ENCODE data around the gene ZNF224.
"Not testable (repeated sequence)": the region's sequence is repeated elsewhere in the genome, so short reads cannot be mapped to it uniquely, and the experiment has no call there.

The ZNF224 gene

DNA sequence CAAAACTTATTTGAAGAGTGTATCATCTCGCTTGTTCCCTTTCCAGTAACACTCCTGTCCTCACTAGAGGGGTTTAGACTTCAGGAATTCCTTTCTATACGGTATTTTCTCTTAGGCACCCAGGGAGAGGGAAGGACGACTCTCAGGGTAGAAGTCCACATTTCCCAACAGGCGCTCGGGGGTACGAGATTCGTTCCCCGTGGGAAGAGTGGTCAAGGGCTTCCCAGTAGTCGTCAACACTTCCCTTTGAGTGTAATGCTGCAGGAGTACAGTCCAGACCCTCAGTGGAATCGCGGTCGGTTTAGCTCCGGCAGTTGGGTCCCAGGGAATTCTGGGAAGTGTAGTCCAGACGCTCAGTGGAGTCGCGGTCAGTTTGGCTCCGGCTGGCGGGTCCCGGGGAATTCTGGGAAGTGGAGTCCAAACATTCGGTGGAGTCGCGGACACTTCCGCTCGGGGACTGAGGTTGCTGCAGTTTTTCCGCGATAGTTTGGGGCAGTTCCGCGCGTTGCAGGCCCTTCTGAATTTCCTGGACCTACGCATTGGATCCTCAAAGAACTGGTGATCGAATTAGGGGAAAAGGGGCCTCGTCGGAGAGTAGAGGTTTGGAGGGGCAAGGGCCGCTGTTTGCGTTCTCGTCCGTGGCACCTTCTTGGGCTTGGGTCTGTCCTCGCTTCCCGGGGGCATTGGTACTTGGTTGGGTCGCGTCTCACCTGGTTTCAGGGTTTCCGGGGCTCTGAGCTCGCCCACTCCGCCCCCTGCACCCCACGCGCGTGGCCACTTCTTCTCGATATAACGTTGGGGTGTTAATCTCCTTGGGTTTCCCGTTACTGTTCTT, at the start of gene ZNF224:
Gene ZNF224, plus strand, starts transcription at position 431 of the 835 bp plus-strand sequence. CDS start 3,513 bp downstream, outside the sequence.
- peak; percentile 79 for DNase-seq (ENCODE audit: low read depth)

DNA sequence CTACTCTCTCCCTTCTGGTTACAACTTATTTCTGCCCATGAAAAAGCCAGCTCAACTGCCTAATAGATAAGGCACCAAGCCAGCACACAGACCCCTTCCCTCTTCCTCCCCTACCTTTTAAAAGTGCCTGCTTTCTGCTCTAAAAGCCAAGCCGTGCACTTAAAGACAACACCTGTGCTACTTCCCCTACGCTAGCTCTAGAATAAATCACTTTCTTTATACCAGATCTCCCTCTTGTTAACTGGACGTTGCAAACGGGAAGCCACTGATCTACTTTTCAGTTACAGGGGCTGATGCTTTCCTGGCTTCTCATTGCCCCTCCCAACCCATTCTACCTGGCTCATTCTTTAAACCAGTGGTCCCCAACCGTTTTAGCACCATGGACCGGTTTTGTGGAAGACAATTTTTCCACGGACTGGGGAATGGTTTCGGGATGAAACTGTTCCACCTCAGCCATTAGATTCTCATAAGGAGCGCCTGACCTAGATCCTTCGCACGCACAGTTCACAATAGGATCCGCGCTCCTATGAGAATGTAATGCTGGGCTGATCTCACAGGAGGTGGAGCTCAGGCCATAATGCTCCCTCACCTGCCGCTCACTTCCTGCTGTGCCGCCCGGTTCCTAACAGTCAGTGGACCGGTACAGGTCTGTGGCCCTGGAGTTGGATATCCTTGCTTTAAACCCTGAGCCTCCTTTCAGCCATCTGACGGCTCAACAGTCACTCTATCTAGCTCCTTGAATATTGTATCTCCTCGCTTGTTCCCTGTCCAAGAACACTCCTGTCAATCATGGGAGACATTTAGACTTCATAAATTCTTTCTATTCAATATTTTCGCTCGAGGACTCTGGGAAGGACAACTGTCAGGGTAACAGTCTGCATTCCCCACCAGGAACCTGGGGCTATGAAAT, 43.2 kb upstream of the ZNF224 start:
- DNase-seq (ENCODE audit: low read depth): no peak

- peak; percentile 59 for DNase-seq (ENCODE audit: low read depth)
Observed at GRCh38 chr19:44051650-44052402, 42.3 kb upstream of the ZNF224 start, which contains the start of gene ZNF223. Gene ZNF223 (plus strand): TSS chr19:44052036. CDS start chr19:44055177, 3,141 bp downstream.

GRCh38 chr19:44055870-44056269, 38.3 kb upstream of the ZNF224 start:
- no peak for DNase-seq (ENCODE audit: low read depth)

DNA sequence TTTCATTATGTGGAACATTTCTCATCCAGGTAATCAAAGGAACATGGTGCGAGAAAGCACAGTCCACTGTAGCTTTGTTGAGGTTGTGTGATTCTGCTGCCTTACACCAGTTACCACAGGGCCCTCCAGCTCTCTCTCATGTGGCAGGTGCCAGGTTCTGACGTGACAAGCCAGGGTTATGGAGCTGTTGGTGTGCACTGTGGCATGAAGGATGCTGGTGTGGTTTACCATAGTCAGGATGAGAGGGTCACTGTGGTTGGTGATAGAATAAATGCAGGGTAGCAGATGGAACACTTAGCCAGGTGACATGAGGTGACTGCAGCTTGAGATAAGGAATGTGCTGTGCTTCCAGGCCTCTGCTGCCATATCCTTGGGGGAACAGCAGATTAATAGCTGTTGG, 34.9 kb upstream of the ZNF224 start:
- no peak for DNase-seq (ENCODE audit: low read depth)

DNA sequence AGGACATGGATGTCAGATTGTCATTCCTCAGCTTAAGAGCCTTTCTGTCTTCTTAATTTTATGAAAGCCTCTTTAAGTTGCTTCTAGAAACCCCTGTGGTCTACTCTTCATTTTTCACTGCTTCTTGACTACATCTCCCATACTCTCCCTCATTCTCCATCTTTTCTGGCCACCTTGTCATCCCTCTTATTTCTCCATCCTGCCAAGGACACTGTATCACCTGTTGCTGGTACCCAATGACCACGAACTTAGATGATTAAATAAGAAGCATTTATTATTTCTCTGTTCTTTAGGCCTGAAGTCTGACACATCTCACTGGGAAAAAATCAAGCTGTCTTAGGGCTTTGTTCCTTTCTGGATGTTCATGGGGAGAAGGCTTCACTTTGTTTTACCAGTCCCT, 33.1 kb upstream of the ZNF224 start:
- DNase-seq (ENCODE audit: low read depth): no peak

GRCh38 chr19:44066305-44066704, 27.9 kb upstream of the ZNF224 start:
- no peak for DNase-seq (ENCODE audit: low read depth)

DNA sequence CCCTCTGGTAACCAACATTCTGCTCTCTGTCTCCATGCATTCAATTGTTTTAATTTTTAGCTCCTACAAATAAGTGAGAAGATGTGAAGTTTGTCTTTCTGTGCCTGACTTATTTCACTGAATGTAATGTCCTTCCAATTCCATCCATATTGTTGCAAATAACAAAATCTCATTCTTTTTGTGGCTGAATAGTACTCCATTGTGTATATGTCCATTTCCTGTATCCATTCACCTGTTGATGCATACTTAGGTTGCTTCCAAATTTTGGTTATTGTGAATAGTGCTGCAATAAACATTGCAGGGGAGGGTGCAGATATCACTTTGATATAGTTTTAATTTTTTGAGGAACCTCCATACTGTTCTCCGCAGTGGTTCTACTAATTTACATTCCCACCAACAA, 24.7 kb upstream of the ZNF224 start:
- DNase-seq (ENCODE audit: low read depth): no peak

DNA sequence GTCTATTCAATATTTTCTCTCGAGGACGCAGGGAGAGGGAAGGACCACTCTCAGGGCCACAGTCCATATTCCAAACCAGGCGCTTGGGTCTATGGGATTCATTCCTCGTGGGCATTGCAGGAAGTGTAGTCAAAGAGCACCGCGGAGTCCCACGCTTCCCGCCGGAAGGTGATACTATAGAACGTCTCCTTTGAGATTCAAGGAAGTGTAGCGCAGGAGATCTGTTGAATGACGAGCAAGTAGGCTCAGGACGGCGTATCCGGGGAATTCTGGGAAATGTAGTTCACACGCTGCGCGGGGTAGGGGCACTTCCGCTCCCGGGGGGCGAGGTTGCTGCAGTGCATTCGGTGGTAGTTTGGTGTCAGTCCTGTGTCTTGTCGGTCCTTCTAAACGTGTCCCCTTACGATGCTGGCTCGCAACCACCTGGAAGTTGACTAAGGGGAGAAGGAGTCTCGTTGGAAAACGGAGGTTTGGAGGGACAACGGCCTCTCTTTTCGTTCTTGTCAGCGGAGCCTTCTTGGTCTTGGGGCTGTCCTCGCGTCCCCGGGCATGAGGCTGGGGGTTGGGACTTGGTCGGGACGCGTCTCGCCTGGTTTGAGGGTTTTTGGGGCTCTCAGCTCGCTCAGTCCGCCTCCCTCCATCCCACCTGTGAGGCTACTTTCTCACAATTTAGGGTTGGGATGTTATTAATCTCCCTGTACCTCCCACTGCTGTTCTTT, 22.2 kb upstream of the ZNF224 start, which contains the start of gene ZNF284:
Gene ZNF284, plus strand, starts transcription at position 336 of the 719 bp plus-strand sequence. CDS start 4,231 bp downstream, outside the sequence.
- peak; percentile 70 for DNase-seq (ENCODE audit: low read depth)

DNA sequence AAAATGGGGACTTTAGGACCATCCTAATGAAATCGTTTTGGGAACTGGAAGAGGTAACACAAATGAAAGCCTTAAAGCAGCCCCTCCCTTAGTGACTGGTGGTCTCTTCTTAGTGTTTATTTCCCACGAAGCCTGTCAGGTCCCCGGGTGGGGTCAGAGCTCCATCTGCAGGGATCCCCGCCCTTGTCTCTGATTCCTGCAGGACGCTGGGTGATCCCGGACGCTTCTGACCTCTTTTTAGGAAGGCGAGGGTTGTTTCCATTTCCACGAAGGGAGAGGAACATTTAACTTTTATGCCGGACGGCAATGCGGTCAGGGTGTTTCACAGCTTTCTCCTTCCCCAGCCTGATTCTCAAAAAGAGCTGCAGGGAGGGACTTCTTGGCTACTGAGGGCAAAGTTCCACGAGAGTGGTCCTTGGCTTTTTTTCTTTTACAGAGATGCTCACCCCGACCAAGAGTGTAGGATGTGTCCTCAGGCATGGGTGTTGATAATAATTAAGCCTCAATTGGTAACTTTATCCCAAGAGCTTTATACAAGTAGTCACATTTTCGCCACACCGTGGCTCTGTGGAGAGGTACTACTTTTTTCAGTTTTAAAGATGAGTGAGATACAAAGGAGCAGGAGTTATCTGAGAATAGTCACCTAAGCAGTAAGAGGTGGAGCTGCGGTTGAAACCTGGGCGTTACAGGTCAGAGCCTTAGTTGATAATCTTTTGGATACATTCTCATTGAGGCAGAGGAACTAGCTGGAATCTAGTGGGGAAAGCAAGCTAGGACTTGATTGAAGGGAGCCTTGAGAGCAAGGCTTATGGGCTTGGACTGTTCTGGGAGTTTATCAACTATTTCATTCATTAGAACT, 21.4 kb upstream of the ZNF224 start:
- no peak for DNase-seq (ENCODE audit: low read depth)

GRCh38 chr19:44076325-44076724, 17.8 kb upstream of the ZNF224 start:
- no peak for DNase-seq (ENCODE audit: low read depth)

GRCh38 chr19:44092108-44092507, 2.1 kb upstream of the ZNF224 start:
- no peak for DNase-seq (ENCODE audit: low read depth)

DNA sequence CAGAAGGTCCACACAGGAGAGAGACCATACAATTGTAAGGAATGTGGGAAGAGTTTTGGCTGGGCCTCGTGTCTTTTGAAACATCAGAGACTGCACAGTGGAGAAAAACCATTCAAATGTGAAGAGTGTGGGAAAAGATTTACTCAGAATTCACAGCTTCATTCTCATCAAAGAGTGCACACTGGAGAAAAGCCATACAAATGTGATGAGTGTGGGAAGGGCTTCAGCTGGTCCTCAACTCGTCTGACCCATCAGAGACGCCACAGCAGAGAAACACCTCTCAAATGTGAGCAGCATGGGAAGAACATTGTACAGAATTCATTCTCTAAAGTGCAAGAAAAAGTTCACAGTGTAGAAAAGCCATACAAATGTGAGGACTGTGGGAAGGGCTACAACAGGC, 13.6 kb downstream of the ZNF224 start:
- no peak for DNase-seq (ENCODE audit: low read depth)

- no peak for DNase-seq (ENCODE audit: low read depth)
Observed at GRCh38 chr19:44109458-44109857, 15.3 kb downstream of the ZNF224 start.

- DNase-seq (ENCODE audit: low read depth): no peak
Observed at GRCh38 chr19:44111910-44112463, 17.8 kb downstream of the ZNF224 start.

DNA sequence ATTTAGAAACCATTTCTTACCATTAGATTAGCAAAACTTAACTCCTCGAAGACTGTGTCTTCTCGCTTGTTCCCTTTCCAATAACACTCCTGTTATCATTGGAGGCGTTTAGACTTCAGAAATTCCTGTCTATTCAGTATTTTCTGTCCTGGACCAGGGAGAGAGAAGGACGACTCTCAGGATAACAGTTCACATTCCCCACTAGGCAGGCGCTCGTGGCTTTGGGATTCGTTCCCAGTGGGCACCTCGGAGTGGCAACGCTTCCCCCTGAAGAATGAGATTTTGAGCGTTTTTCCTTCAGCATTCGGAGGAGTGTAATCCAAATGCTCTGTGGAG, 18.6 kb downstream of the ZNF224 start:
- DNase-seq (ENCODE audit: low read depth): no peak

DNA sequence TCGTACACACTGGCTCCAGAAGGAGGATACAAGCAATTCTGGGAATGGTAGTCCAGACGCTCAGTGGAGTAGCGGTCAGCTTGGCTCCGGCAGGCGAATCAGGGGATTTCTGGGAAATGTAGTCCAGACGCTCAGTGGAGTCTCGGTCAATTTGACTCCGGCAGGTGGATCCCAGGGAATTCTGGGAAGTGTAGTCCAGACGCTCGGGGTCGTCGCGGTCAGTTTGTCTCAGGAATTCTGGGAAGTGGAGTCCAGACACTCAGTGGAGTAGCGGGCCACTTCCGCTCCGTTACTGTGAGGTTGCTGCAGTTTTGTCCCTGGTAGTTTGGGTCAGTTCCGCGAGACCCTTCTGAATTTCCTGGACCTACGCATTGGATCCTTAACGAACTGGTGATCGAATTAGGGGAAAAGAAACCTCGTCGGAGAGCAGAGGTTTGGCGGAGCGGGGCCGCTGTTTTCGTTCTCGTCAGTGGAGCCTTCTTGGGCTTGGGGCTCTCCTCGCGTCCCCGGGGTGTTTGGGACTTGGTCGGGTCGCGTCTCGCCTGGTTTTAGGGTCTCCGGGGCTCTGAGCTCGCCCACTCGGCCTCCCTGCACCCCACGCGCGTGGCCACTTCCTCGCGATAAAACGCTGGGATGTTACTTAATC, 19.1 kb downstream of the ZNF224 start, which contains the start of gene ZNF225:
Gene ZNF225, plus strand, starts transcription at position 262 of the 646 bp plus-strand sequence. CDS start 2,429 bp downstream, outside the sequence.
- DNase-seq (ENCODE audit: low read depth): peak; percentile 75

- DNase-seq (ENCODE audit: low read depth): no peak
Observed at GRCh38 chr19:44113784-44114390, 19.7 kb downstream of the ZNF224 start.

- not testable (repeated sequence) for DNase-seq (ENCODE audit: low read depth)
Observed at GRCh38 chr19:44121162-44121561, 27.0 kb downstream of the ZNF224 start.
